IMR-90 (cell line): Measurements from ENCODE around the gene STOX2. TPM values are rescaled to one million over a fixed set of nuclear protein-coding genes. Genes with fewer than 3 reads are reported as not detected.

Experiments
- ATAC-seq: fragments of 200-7000 bp; cut with Tn5 transposase; 2 replicates; pipeline ENCODE4 v1.9.1; 2020; ENCODE audit warnings: low read depth, mild to moderate bottlenecking, moderate library complexity
- BruUV-seq: library from RNA; stranded (reverse); fragments of 400-500 nt; replicated peaks from 2 replicates; lab custom pipeline; 2021; lab: Mats Ljungman, UMichigan
- CTCF ChIA-PET: fragments of 300-600 bp; formaldehyde crosslinking; extraction: SDS; loops from one replicate; lab custom pipeline; 2021; ENCODE audit warnings: antibody characterized with exemption; lab: Yijun Ruan, JAX
- POLR2A ChIA-PET: fragments of 300-600 bp; sonication (Branson Sonifier 250); formaldehyde crosslinking; loops from one replicate; lab custom pipeline; 2022; ENCODE audit warnings: antibody characterized with exemption; ENCODE audit not compliant: unreplicated experiment; lab: Charles Lee
- DNase-seq: peaks from one replicate; pipeline ENCODE4 v3.0.0; 2013
- H2AFZ ChIP-seq: replicated peaks from 2 replicates; pipeline ENCODE3; 2013; ENCODE audit warnings: low read length, mild to moderate bottlenecking; ENCODE audit not compliant: poor library complexity
- H2AK5ac ChIP-seq: 2 replicates; pipeline ENCODE4 v1.6.1; 2013; ENCODE audit warnings: low read depth, low read length, inconsistent platforms
- H2AK9ac ChIP-seq: replicated peaks from 2 replicates; pipeline ENCODE3; 2013; ENCODE audit warnings: mild to moderate bottlenecking, low read depth, low read length, moderate library complexity; ENCODE audit not compliant: poor library complexity
- H2BK120ac ChIP-seq: 2 replicates; pipeline ENCODE4 v1.6.1; 2013; ENCODE audit warnings: low read depth, low read length, inconsistent platforms
- H2BK15ac ChIP-seq: 3 replicates; pipeline ENCODE4 v1.6.1; 2013; ENCODE audit warnings: low read depth, low read length, inconsistent platforms
- H2BK20ac ChIP-seq: 2 replicates; pipeline ENCODE4 v1.6.1; 2013; ENCODE audit warnings: low read depth, mild to moderate bottlenecking, inconsistent platforms, low read length, moderate library complexity
- H2BK5ac ChIP-seq: 2 replicates; pipeline ENCODE4 v1.6.1; 2013; ENCODE audit warnings: mild to moderate bottlenecking, low read depth, low read length, inconsistent platforms; ENCODE audit not compliant: poor library complexity, severe bottlenecking
- H3K14ac ChIP-seq: replicated peaks from 2 replicates; pipeline ENCODE4 v1.6.1; 2013; ENCODE audit warnings: low read depth, low read length, inconsistent platforms
- H3K18ac ChIP-seq: 2 replicates; pipeline ENCODE4 v1.6.1; 2013; ENCODE audit warnings: low read depth, low read length, control low read depth
- H3K23ac ChIP-seq: 2 replicates; pipeline ENCODE4 v1.6.1; 2013; ENCODE audit warnings: low read depth, low read length, inconsistent platforms
- H3K27ac ChIP-seq: 2 replicates; pipeline ENCODE4 v1.5.1; 2013; ENCODE audit warnings: mild to moderate bottlenecking, control low read depth, low read length; ENCODE audit not compliant: insufficient read depth
- H3K27me3 ChIP-seq: 2 replicates; pipeline ENCODE4 v1.6.1; 2013; ENCODE audit warnings: low read length; ENCODE audit not compliant: control insufficient read depth, insufficient read depth
- H3K36me3 ChIP-seq: 2 replicates; pipeline ENCODE4 v1.6.1; 2013; ENCODE audit warnings: low read length, mixed read lengths; ENCODE audit not compliant: control insufficient read depth, insufficient read depth
- H3K4ac ChIP-seq: 2 replicates; pipeline ENCODE4 v1.6.1; 2013; ENCODE audit warnings: low read depth, low read length, inconsistent platforms
- H3K4me1 ChIP-seq: 2 replicates; pipeline ENCODE4 v1.6.1; 2013; ENCODE audit warnings: low read length, mixed read lengths; ENCODE audit not compliant: control insufficient read depth, insufficient read depth
- H3K4me2 ChIP-seq: 2 replicates; pipeline ENCODE4 v1.6.1; 2013; ENCODE audit warnings: low read depth, mild to moderate bottlenecking, control low read depth, low read length, moderate library complexity
- H3K4me3 ChIP-seq: 2 replicates; pipeline ENCODE4 v1.5.1; 2013; ENCODE audit warnings: low read depth, mild to moderate bottlenecking, control low read depth, low read length, moderate library complexity; ENCODE audit not compliant: insufficient read depth
- H3K56ac ChIP-seq: 2 replicates; pipeline ENCODE4 v1.6.1; 2013; ENCODE audit warnings: low read length, inconsistent platforms; ENCODE audit not compliant: insufficient read depth; ENCODE audit errors: extremely low read depth
- H3K79me1 ChIP-seq, 2 experiments: 2 replicates each; pipeline ENCODE4 v1.6.1; 2013; ENCODE audit warnings: low read length in 2 of 2, inconsistent platforms in 1 of 2, low read depth in 1 of 2
- H3K9ac ChIP-seq: 2 replicates; pipeline ENCODE4 v1.6.1; 2013; ENCODE audit warnings: low read depth, low read length, control low read depth
- H3K9me1 ChIP-seq: 2 replicates; pipeline ENCODE4 v1.6.1; 2013; ENCODE audit warnings: low read length, inconsistent platforms; ENCODE audit not compliant: insufficient read depth
- H3K9me3 ChIP-seq: 2 replicates; pipeline ENCODE4 v1.6.1; 2013; ENCODE audit warnings: low read length; ENCODE audit not compliant: control insufficient read depth, insufficient read depth
- H4K20me1 ChIP-seq: 2 replicates; pipeline ENCODE4 v1.6.1; 2013; ENCODE audit warnings: low read length, inconsistent platforms; ENCODE audit not compliant: insufficient read depth
- H4K5ac ChIP-seq: 2 replicates; pipeline ENCODE4 v1.6.1; 2013; ENCODE audit warnings: mild to moderate bottlenecking, low read depth, low read length, control low read depth
- H4K8ac ChIP-seq, 2 experiments: 2 replicates each; pipeline ENCODE4 v1.6.1; 2013; ENCODE audit warnings: low read depth in 2 of 2, low read length in 2 of 2, control low read depth in 1 of 2, inconsistent platforms in 1 of 2
- H4K91ac ChIP-seq: 2 replicates; pipeline ENCODE4 v1.6.1; 2013; ENCODE audit warnings: low read depth, low read length, inconsistent platforms; ENCODE audit not compliant: insufficient read depth
- BHLHE40 ChIP-seq: fragments of 150-350 bp; IDR thresholded peaks from 2 replicates; pipeline ENCODE4 v1.6.1; 2016; ENCODE audit warnings: mild to moderate bottlenecking, low read depth, low read length
- CEBPB ChIP-seq: IDR thresholded peaks from 2 replicates; pipeline ENCODE4 v1.6.1; 2012; ENCODE audit warnings: low read depth, low read length, improper control_type of control experiment
- CHD1 ChIP-seq: IDR thresholded peaks from 2 replicates; pipeline ENCODE4 v1.6.1; 2012; ENCODE audit warnings: low read depth, low read length, improper control_type of control experiment
- ELK1 ChIP-seq: fragments of 150-350 bp; IDR thresholded peaks from 2 replicates; pipeline ENCODE4 v1.6.1; 2016; ENCODE audit warnings: low read depth, mild to moderate bottlenecking, low read length, moderate library complexity, borderline replicate concordance
- FOS ChIP-seq: fragments of 150-350 bp; IDR thresholded peaks from 2 replicates; pipeline ENCODE4 v1.6.1; 2016; ENCODE audit warnings: low read depth, low read length
- MAFK ChIP-seq: IDR thresholded peaks from 2 replicates; pipeline ENCODE4 v1.6.1; 2012; ENCODE audit warnings: low read depth, low read length, improper control_type of control experiment
- MAZ ChIP-seq: IDR thresholded peaks from 2 replicates; pipeline ENCODE4 v1.6.1; 2012; ENCODE audit warnings: low read depth, mild to moderate bottlenecking, low read length, improper control_type of control experiment, moderate library complexity, borderline replicate concordance
- MXI1 ChIP-seq: IDR thresholded peaks from 2 replicates; pipeline ENCODE4 v1.6.1; 2012; ENCODE audit warnings: low read depth, mild to moderate bottlenecking, low read length, moderate library complexity, borderline replicate concordance
- NFE2L2 ChIP-seq: fragments of 150-350 bp; IDR thresholded peaks from 2 replicates; pipeline ENCODE4 v1.6.1; 2016; ENCODE audit warnings: low read depth, mild to moderate bottlenecking, low read length
- POLR2A ChIP-seq: IDR thresholded peaks from 2 replicates; pipeline ENCODE4 v1.6.1; 2012; ENCODE audit warnings: mild to moderate bottlenecking, low read depth, low read length
- RAD21 ChIP-seq: IDR thresholded peaks from 2 replicates; pipeline ENCODE4 v1.6.1; 2012; ENCODE audit warnings: low read length, improper control_type of control experiment
- RCOR1 ChIP-seq: IDR thresholded peaks from 2 replicates; pipeline ENCODE4 v1.6.1; 2012; ENCODE audit warnings: mild to moderate bottlenecking, low read length, improper control_type of control experiment; ENCODE audit not compliant: insufficient replicate concordance
- RFX5 ChIP-seq: IDR thresholded peaks from 2 replicates; pipeline ENCODE4 v1.8.0; 2012; ENCODE audit warnings: low read depth, mild to moderate bottlenecking, low read length, moderate library complexity
- SMC3 ChIP-seq: fragments of 150-350 bp; IDR thresholded peaks from 2 replicates; pipeline ENCODE4 v1.6.1; 2016; ENCODE audit warnings: low read depth, mild to moderate bottlenecking, antibody characterized with exemption, low read length, moderate library complexity
- WGBS, 2 experiments: methylation state at CpG; one replicate each; pipeline versions ENCODE4 v1.1.5 to v1.1.7; 2013; ENCODE audit warnings: missing lambda C conversion rate in 2 of 2; ENCODE audit not compliant: insufficient read length in 1 of 2; ENCODE audit errors: extremely low coverage in 2 of 2; 5-methylcytosine and 5-hydroxymethylcytosine counted together
- dilution Hi-C: fragments of 300-500 bp; cut with HindIII; formaldehyde crosslinking; loops from one replicate; pipeline ENCODE4 v1.14.3; 2018; ENCODE audit warnings: low sequenced_read_pairs; ENCODE audit not compliant: unreplicated experiment
- in situ Hi-C: fragments of 300-500 bp; cut with MboI; formaldehyde crosslinking; loops from 3 replicates; pipeline ENCODE4 v1.14.3; 2019; ENCODE audit warnings: low sequenced_read_pairs, inconsistent platforms, mixed read lengths
- intact Hi-C: fragments of 100-400 bp; cut with micrococcal nuclease; formaldehyde crosslinking; loops from 2 replicates; pipeline ENCODE4 v1.10.0; 2022
- polyA plus RNA-seq, 3 experiments: library from polyadenylated mRNA; depleted of rRNA; stranded (reverse); fragments of >200 nt; gene quantifications; 2 replicates each; pipeline ENCODE4 v1.2.3, GENCODE V29; 2012; ENCODE audit warnings: low replicate concordance in 1 of 3
- total RNA-seq: library from RNA; depleted of rRNA; stranded (reverse); fragments of >200 nt; gene quantifications from 2 replicates; pipeline ENCODE4 v1.2.3, GENCODE V29; 2012
- TF ChIP-seq, protein P1 (sequence below): conservative IDR thresholded peaks from 2 replicates; pipeline ENCODE4 v1.5.1; 2012; ENCODE audit warnings: mild to moderate bottlenecking, low read depth, low read length, improper control_type of control experiment

The STOX2 gene
- total and polyA plus RNA-seq, 2 of the 4 experiments (the other 2 are of a cell fraction), result 1.1 to 5.4 TPM

GRCh38 chr4:184046148-184046547 is 141.0 kb downstream of the STOX2 start:
- ChIA-PET POLR2A (no interaction called here), CTCF (no interaction called here)
- H3K27me3 ChIP-seq, result no peaks in the 10 kb centered on the region
- no peak overlapping the region for H3K4me2 ChIP-seq
- no peak for ATAC-seq
- intact Hi-C loops, result no loop called here
- no peak overlapping the region for H4K91ac ChIP-seq
- H3K4me1 ChIP-seq, result peaks cover 3% of the 10 kb centered on the region; the same call in 1 of the 2 replicates
- in situ Hi-C loops, result no loop called here
- WGBS, 2 experiments, result no CpG with 5 or more reads among the region's 1 CpG
- no peak overlapping the region for H3K23ac ChIP-seq
- H3K56ac ChIP-seq, result no peak overlapping the region
- no peak overlapping the region for H4K5ac ChIP-seq
- no peak for DNase-seq
- H3K79me1 ChIP-seq, result no peaks in the 10 kb centered on the region
- no peak overlapping the region for H2BK20ac ChIP-seq
- no peak overlapping the region for H2AK9ac ChIP-seq
- TF ChIP-seq CHD1, result no peak
- no peak for TF ChIP-seq MAFK
- TF ChIP-seq RFX5, result no peak
- no peak for TF ChIP-seq BHLHE40
- no peak for TF ChIP-seq RCOR1
- TF ChIP-seq MAZ, result no peak
- TF ChIP-seq, protein P1, sequence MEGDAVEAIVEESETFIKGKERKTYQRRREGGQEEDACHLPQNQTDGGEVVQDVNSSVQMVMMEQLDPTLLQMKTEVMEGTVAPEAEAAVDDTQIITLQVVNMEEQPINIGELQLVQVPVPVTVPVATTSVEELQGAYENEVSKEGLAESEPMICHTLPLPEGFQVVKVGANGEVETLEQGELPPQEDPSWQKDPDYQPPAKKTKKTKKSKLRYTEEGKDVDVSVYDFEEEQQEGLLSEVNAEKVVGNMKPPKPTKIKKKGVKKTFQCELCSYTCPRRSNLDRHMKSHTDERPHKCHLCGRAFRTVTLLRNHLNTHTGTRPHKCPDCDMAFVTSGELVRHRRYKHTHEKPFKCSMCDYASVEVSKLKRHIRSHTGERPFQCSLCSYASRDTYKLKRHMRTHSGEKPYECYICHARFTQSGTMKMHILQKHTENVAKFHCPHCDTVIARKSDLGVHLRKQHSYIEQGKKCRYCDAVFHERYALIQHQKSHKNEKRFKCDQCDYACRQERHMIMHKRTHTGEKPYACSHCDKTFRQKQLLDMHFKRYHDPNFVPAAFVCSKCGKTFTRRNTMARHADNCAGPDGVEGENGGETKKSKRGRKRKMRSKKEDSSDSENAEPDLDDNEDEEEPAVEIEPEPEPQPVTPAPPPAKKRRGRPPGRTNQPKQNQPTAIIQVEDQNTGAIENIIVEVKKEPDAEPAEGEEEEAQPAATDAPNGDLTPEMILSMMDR, result no peak
- TF ChIP-seq NFE2L2, result no peak
- TF ChIP-seq FOS, result no peak
- TF ChIP-seq CEBPB, result no peak
- TF ChIP-seq ELK1, result no peak
- TF ChIP-seq MXI1, result no peak
- TF ChIP-seq SMC3, result no peak
- no peak for TF ChIP-seq POLR2A
- TF ChIP-seq RAD21, result no peak
- no peak overlapping the region for H4K8ac ChIP-seq
- H2BK120ac ChIP-seq, result no peak overlapping the region
- H3K14ac ChIP-seq, result no peak overlapping the region
- peaks cover 3% of the 10 kb centered on the region; the same call in 1 of the 2 replicates for H3K9me3 ChIP-seq
- no TSS peak for BruUV-seq
- H3K27ac ChIP-seq, result no peak overlapping the region
- H2AK5ac ChIP-seq, result no peak overlapping the region
- H4K20me1 ChIP-seq, result no peaks in the 10 kb centered on the region
- no peak overlapping the region for H3K9ac ChIP-seq
- no peak overlapping the region for H3K4me3 ChIP-seq
- H2BK5ac ChIP-seq, result no peak overlapping the region
- no peak overlapping the region for H3K4ac ChIP-seq
- H3K18ac ChIP-seq, result no peak overlapping the region
- H2BK15ac ChIP-seq, result no peak overlapping the region
- no peaks in the 10 kb centered on the region for H3K36me3 ChIP-seq
- dilution Hi-C loops, result no loop called here
- no peak overlapping the region for H2AFZ ChIP-seq
- no peaks in the 10 kb centered on the region for H3K9me1 ChIP-seq
